Glomerular visceral epithelial cell (primary cell): ENCODE measurements around the gene NR2C2.
A peak's percentile ranks its signal among the peaks of the same experiment; 100 is the strongest.

Source experiments
- DNase-seq: peaks from one replicate; pipeline ENCODE4 v3.0.0-alpha.2; 2016; ENCODE audit errors: extremely low spot score

Gene NR2C2

DNA sequence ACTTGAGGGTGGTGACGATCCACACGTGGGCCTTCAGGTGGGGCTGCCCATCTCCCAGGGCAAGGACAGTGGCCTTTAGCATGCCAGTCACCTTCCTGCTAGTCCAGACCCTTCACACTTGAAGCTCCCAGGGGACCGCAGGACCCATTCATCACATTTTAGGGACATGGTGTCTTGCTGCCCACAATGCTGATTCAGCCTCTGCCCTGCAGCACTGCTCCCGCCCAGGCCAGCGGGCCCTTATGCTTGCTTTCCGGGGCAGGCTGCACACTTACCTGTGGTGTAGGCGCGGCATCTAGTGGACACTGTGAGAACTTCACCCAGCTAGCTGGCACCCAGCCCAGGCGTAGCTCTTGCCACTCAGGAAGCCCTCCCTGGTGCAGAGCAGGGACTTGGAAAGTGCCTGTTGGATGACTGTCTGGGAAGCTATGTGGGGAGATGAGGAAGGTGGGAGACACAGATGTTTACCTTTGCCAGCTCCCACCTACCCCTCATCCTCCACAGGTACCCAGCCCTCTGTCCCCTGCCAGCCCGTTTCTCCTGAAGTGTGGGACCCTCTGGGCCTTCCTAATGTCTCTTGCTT is 26.3 kb upstream of the NR2C2 start:
- DNase-seq, result peak; percentile 88

- DNase-seq, result peak; percentile 16
Observed at GRCh38 chr3:14921811-14922705, 25.3 kb upstream of the NR2C2 start.

DNA sequence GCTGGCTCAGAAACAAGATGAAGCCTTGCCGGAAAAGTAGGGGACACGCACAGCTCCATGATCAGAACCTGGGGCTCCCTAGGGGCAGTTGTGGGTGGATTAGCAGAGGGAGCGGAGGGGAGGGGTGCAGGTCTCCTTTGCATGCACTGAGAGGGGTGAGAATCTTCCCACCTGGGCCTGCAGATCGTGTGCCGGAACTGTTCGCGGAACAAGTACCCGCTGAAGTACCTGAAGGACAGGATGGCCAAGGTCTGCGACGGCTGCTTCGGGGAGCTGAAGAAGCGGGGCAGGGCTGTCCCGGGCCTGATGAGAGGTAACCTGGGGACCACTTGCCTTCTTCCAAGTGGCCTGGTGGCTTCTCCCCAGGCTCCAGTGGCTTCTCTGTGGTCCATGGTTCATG is 24.5 kb upstream of the NR2C2 start:
- no peak for DNase-seq

- no peak for DNase-seq
Observed at GRCh38 chr3:14923476-14923875, 23.9 kb upstream of the NR2C2 start.

- peak; percentile 62 for DNase-seq
Observed at GRCh38 chr3:14925729-14926591, 21.4 kb upstream of the NR2C2 start.

DNA sequence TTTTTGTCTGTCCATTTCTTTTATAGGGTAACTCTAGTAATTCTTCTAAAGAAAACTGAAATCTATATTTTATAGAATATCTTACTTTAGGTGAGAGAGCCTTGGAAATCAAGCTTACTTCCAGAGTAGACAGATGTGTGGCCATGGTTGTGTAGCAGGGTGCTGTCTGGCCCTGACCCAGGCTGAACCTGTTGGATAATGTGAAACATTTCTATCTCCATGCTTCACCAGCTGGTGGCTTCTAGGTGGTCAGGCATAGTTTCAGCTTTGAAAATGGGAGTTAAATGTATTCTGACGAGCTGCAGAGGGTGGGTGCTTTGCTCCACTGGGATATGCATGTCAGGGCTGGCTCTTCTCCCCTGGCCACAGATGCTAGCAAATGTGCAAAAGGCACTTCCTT is 20.8 kb upstream of the NR2C2 start:
- DNase-seq, result no peak

DNA sequence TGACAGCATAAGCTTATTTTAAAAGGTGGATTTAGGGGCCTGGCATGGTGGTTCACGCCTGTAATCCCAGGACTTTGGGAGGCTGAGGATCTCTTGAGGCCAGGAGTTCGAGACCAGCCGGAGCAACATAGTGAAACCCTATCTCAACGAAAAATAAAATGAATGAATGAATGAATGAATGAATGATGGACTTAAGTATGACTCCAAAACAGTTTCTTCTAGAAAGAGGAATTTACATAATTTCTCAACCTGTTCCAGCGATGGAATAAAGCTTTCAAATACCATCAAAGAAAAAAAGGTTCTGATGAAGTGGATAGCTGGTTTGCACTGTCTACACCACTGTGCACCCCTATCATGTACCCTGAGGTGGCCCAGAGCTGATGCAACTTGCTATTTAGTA is 20.1 kb upstream of the NR2C2 start:
- no peak for DNase-seq

DNA sequence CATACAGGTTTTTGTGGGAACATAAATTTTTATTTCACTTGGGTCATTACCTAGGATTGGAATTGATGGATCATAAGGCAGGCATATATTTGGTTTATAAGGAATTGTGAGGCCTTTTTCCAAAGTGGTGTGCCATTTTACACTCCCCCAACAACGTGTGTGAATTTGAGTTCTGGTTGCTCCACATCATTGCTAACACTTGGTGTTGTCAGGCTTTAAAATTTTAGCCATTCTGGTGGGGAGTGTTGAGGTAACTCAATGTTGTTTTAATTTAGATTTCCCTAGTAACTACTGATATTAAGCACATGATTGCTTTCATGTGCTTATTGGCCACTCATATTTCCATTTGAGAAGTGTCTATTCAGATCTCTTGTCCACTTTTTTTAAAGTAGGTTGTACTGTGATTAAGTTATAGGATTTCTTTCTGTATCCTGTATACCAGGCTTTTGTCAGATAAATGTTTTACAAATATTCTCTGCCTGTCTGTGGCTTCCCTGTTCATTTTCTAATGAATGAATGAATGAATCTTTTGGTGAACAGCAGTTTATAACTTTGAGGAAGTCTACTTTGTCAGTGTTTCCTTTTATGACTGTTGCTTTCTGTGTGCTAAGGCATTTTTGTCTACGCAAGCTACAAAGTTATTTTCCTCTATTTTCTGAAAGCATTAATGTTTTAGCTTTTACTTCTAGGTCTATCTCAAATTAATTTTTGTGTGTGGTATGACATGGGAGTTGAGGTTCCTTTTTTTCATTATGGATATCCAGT is 17.9 kb upstream of the NR2C2 start:
- no peak for DNase-seq

DNA sequence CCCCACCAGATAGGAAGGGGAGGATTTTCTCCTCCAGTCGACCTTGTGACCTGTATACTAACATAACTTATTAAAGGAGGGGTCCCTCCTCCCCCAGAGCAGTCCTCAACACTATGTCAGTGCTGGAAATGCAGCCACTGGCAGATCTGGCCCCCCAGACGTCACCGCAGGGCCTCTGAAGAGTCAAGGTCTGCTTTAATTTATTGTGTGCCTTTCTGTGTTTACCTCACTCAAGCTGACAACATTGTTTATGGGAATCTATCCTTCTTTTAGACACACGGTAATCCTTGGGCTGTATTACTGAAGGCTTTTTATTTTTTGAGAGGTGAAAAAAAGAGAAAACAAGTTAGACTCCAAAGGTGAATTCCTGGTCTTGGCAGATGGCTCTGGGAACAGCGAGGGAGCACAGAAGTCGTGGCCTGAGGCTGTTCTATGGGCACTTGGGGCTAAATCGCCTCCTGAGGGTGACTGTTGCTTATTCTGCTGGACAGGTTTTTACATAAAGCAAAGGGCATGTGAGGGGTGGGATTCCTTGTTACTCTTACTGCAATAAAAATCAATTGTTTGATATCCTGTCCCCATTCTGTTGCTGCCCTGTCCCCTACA is 13.5 kb upstream of the NR2C2 start:
- DNase-seq, result no peak

- DNase-seq, result no peak
Observed at GRCh38 chr3:14935592-14936345, 11.6 kb upstream of the NR2C2 start.

DNA sequence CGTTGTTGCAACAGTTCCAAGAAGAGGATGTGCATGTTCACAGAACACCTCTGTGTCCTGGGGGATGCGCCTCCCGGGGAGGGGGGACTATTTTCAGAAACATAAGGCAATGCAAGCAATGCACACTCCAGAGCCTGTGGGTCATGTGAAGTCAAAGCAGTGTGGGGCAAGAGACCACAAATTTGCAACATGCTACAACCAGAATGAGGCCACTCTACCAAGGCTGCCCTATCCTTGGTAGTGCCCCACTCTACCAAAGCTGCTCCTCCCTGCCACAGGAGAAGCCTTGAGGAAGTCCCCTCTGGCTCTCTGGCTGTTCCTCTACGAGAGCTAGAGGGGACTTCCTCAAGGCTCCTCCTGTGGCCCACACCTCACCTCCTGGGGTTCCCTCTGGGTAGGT is 8.4 kb upstream of the NR2C2 start:
- DNase-seq, result no peak

DNA sequence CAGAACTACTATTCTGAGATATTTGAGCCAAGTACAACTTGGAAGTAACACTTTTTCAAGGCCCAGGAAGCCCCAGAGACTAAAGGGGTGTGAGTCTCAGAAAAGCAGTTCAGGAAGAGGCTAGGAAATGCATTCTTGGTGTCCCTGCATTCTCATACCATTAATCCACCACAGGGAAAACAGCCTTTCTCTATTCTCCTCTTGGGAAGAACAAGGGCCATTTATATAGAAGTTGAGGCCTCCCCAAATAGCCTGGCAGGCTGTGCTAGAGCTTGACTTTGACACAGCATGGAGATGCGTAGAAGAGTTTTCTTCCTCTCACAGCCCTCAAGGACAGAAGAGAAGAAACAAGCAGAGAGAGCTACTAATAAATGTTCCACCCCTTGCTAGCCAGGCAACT is 5.5 kb upstream of the NR2C2 start:
- no peak for DNase-seq

DNA sequence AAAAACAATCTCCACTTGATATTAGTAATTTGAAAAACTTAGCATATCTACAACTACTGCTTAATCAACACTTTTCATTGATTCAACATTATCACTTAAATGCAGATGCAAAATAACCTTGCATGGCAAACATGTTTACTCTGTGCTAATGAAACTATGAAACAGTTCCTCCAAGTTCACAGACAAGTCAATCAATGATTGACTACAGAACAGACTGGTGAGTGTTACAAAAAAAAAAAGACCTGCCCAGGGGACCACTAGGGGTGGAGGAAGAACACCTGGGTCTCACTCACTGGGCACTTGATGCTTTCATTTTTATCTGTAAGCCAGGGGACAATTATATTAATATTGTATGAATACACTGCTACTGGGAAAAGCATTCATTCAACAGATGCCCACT is 4.3 kb upstream of the NR2C2 start:
- DNase-seq, result peak; percentile 21

DNA sequence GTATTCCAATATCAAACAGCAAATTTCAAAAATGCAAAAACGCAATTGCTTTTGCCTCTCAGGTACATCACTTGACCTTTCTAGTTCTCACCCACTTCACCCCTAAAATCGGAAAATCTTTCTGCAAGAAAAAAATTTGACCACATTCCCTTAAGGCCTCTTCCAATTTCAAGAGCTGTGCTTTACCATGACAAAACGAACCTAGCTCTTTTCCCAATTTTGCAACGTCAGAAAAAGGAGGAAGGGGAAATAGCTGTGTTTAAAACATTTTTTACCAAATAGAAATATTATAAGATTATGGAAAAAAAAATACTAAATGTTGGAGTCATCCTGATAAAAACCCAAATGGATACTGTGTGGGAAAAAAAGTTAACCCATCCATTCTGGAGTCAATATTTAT is 1.1 kb upstream of the NR2C2 start:
- no peak for DNase-seq

- no peak for DNase-seq
Observed at GRCh38 chr3:14946739-14947099, 664 bp upstream of the NR2C2 start.

DNA sequence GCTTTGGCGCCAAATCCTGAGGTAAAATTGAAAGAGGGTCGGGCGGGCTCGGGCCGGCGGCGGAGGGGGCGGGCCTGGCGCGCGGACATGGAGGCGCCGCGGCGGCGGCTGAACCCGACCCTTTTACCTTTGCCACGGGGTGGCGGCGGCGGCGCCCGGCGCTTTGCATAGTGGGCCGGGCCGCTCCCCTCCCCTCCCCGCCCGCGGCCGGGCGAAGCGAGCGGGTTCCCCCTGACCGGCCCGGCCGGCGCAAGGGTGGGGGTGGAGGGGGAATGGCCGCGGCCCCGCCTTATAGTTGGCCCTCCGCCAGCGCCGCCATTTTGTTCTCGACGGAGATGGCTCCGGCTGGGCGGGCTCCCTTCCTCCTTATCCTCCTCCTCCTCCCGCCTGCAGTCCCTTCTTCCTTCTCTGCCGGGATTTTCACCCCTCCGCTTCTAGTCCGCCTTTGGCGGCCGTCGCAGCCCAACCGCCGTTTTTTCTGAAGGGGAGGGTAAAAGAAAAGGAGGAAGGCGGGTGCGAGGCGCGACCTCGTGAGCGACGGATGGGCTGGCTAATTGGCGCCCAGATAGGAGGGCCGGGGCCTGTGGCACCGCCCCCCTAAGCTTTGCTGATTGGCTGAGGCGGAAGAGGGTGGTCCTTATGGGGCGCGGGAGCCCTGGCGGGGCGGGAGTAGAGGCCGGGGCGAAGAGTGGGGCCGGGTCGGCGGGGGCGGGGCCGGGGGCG is 664 bp downstream of the NR2C2 start:
- peak; percentile 97 for DNase-seq

- no peak for DNase-seq
Observed at GRCh38 chr3:14948609-14949038, 1.2 kb downstream of the NR2C2 start.

DNA sequence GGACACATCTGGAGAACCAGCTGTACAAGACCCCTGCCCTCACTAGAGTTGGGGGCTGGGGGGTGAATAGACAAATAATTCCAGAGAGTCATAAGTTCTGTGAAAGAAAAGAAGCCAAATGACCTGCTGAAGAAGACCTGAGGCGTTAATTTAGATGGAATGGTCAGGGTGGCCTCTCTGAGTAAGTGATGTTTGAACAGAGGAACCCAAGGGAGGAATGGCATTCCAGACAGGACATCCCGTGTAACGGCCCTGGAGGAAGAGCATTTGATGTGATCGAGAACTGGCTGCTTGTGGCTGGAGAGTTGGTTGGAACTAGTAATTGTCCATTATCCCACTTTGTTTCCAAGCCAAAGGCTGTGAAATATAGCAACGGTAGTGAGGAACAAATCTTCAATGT is 1.7 kb downstream of the NR2C2 start:
- DNase-seq, result peak; percentile 6

- no peak for DNase-seq
Observed at GRCh38 chr3:14950274-14950673, 2.9 kb downstream of the NR2C2 start.

DNA sequence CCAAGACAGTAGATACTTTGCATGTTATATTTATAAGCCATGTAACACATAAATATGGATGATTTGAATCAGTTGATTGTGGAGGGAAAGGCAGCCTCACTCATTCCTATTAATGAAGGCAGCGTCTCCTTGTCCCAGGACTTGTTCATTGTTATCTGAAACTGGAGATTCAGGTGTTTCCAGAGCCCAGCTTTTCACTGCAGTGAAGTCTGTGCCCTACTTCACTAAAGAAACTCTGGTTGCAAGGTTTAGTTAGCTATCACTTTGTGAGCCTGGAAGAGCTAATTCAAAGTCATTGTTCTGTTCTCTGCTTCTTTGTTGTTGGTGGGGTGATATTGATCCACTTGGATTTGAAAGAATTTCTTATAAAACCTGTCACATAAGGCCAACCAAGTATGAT is 9.8 kb downstream of the NR2C2 start:
- DNase-seq, result no peak
